Nephron (organoid): Measurements from ENCODE around the gene ARHGAP19.

Experiments used
- H3K27ac Mint-ChIP-seq, 3 experiments: 2 replicates each; pipeline ENCODE4 v1.8.0; 2020; ENCODE audit warnings: mixed read lengths in 3 of 3, mild to moderate bottlenecking in 2 of 3, moderate library complexity in 1 of 3
- H3K27me3 Mint-ChIP-seq: 2 replicates; pipeline ENCODE4 v1.8.0; 2021; ENCODE audit warnings: low read depth, mild to moderate bottlenecking, moderate library complexity, mixed read lengths
- H3K36me3 Mint-ChIP-seq: 2 replicates; pipeline ENCODE4 v1.8.0; 2020; ENCODE audit warnings: low read depth, mixed read lengths
- H3K4me1 Mint-ChIP-seq: 2 replicates; pipeline ENCODE4 v1.8.0; 2020; ENCODE audit warnings: mixed read lengths
- H3K4me3 Mint-ChIP-seq, 3 experiments: 2 replicates each; pipeline ENCODE4 v1.8.0; 2020; ENCODE audit warnings: mild to moderate bottlenecking in 3 of 3, mixed read lengths in 3 of 3, moderate library complexity in 2 of 3
- H3K9me3 Mint-ChIP-seq: 2 replicates; pipeline ENCODE4 v1.8.0; 2020; ENCODE audit warnings: mixed read lengths
- CTCF ChIP-seq, 3 experiments: fragments of 200-600 bp; sonication (generic); IDR thresholded peaks; one replicate each; pipeline ENCODE4 v1.5.0; 2021; ENCODE audit warnings: antibody characterized with exemption in 3 of 3; ENCODE audit not compliant: unreplicated experiment in 3 of 3

The ARHGAP19 gene

GRCh38 chr10:97228130-97228774, 64.2 kb downstream of the ARHGAP19 start:
- H3K27me3 Mint-ChIP-seq, result no peaks in the 10 kb centered on the region
- TF ChIP-seq CTCF (IDR thresholded peaks at IDR 0.05; ENCODE audit: unreplicated experiment in 3 of 3), result no peak
- H3K4me1 Mint-ChIP-seq, result no peaks in the 10 kb centered on the region
- H3K4me3 Mint-ChIP-seq, result no peak overlapping the region
- peaks cover 43% of the 10 kb centered on the region for H3K36me3 Mint-ChIP-seq
- no peak overlapping the region for H3K27ac Mint-ChIP-seq
- no peaks in the 10 kb centered on the region for H3K9me3 Mint-ChIP-seq

GRCh38 chr10:97226398-97226797, 66.0 kb downstream of the ARHGAP19 start:
- Mint-ChIP-seq H3K36me3 (peaks cover 41% of the 10 kb centered on the region), H3K4me1 (no peaks in the 10 kb centered on the region), H3K27ac (no peak overlapping the region), H3K9me3 (no peaks in the 10 kb centered on the region), H3K27me3 (no peaks in the 10 kb centered on the region), H3K4me3 (no peak overlapping the region)
- TF ChIP-seq CTCF (IDR thresholded peaks at IDR 0.05; ENCODE audit: unreplicated experiment in 3 of 3), result no peak

GRCh38 chr10:97224483-97225435, 67.7 kb downstream of the ARHGAP19 start:
- Mint-ChIP-seq H3K27me3 (no peaks in the 10 kb centered on the region), H3K9me3 (no peaks in the 10 kb centered on the region)

GRCh38 chr10:97222326-97222961, 70.0 kb downstream of the ARHGAP19 start:
- Mint-ChIP-seq H3K27ac (no peak overlapping the region), H3K4me3 (no peak overlapping the region), H3K9me3 (no peaks in the 10 kb centered on the region), H3K36me3 (peaks cover 31% of the 10 kb centered on the region), H3K27me3 (no peaks in the 10 kb centered on the region), H3K4me1 (no peaks in the 10 kb centered on the region)
- TF ChIP-seq CTCF (IDR thresholded peaks at IDR 0.05; ENCODE audit: unreplicated experiment in 3 of 3), result no peak

More at GRCh38 chr10:97224483-97225435, 67.7 kb downstream of the ARHGAP19 start:
- H3K36me3 Mint-ChIP-seq, result peaks cover 40% of the 10 kb centered on the region
- H3K4me3 Mint-ChIP-seq, result no peak overlapping the region
- no peak overlapping the region for H3K27ac Mint-ChIP-seq
- TF ChIP-seq CTCF (IDR thresholded peaks at IDR 0.05; ENCODE audit: unreplicated experiment in 3 of 3), result no peak
- H3K4me1 Mint-ChIP-seq, result no peaks in the 10 kb centered on the region

- TF ChIP-seq CTCF (IDR thresholded peaks at IDR 0.05; ENCODE audit: unreplicated experiment in 3 of 3), result no peak
- Mint-ChIP-seq H3K9me3 (no peaks in the 10 kb centered on the region), H3K27ac (no peak overlapping the region), H3K4me1 (no peaks in the 10 kb centered on the region), H3K36me3 (peaks cover 20% of the 10 kb centered on the region), H3K4me3 (no peak overlapping the region), H3K27me3 (no peaks in the 10 kb centered on the region)
Measured at GRCh38 chr10:97220355-97220754, 72.1 kb downstream of the ARHGAP19 start.
